22Rv1 (cell line): ENCODE measurements around the gene TLR5.

Experiments
- H3K27ac ChIP-seq: fragments of 450-650 bp; 2 replicates; pipeline ENCODE4 v1.5.1; 2017
- ZFX ChIP-seq: fragments of 450-650 bp; IDR thresholded peaks from 2 replicates; pipeline ENCODE4 v1.6.1; 2017; ENCODE audit warnings: antibody characterized with exemption, borderline replicate concordance
- TF ChIP-seq, protein P1 (sequence below): fragments of 450-650 bp; IDR thresholded peaks from 2 replicates; pipeline ENCODE4 v1.5.1; 2017; ENCODE audit warnings: mild to moderate bottlenecking

TLR5 gene, protein sequence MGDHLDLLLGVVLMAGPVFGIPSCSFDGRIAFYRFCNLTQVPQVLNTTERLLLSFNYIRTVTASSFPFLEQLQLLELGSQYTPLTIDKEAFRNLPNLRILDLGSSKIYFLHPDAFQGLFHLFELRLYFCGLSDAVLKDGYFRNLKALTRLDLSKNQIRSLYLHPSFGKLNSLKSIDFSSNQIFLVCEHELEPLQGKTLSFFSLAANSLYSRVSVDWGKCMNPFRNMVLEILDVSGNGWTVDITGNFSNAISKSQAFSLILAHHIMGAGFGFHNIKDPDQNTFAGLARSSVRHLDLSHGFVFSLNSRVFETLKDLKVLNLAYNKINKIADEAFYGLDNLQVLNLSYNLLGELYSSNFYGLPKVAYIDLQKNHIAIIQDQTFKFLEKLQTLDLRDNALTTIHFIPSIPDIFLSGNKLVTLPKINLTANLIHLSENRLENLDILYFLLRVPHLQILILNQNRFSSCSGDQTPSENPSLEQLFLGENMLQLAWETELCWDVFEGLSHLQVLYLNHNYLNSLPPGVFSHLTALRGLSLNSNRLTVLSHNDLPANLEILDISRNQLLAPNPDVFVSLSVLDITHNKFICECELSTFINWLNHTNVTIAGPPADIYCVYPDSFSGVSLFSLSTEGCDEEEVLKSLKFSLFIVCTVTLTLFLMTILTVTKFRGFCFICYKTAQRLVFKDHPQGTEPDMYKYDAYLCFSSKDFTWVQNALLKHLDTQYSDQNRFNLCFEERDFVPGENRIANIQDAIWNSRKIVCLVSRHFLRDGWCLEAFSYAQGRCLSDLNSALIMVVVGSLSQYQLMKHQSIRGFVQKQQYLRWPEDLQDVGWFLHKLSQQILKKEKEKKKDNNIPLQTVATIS

DNA sequence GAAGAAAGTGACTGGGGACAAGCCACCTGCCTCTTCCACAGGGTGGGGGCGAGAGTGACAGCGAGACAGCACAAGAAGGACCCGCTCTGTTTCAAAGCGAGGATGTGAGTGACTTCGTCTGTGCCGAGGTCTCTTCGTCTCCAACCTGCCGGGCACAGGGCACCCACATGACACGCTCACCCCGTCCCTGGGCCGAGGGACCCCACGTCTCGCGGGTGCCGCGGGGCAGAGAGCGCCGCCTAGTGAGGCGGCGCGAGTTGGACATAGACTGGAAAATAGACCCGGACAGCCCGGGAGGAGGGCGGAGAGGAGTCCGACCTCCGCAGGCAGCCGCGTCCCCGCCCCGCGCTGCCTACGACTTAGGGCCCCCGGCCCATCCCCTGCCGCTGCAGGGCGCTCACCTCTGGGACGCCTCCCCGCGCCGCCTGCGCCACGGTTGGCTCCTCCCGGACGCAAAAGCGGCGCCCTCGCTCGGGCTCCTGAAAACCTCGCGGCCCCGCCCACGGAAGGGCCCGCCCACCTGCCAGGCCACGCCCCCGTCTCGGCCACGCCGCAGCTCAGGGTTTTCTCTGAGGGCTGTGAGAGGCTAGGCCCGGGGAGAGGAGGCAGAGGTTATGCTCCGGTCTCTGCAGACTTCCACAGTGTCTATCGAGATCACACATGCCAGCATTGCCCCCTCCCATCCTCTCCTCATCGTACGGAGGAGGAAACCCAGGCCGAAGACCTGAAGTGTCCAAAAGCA is at the start of gene TLR5:
TSS of gene TLR5 (minus strand) at position 454 of the 742 bp plus-strand sequence. CDS start 30,217 bp downstream, outside the sequence.
- peak within 1 kb of the TSS; percentile 37 for H3K27ac ChIP-seq
- no peak for TF ChIP-seq ZFX
- TF ChIP-seq, protein P1, sequence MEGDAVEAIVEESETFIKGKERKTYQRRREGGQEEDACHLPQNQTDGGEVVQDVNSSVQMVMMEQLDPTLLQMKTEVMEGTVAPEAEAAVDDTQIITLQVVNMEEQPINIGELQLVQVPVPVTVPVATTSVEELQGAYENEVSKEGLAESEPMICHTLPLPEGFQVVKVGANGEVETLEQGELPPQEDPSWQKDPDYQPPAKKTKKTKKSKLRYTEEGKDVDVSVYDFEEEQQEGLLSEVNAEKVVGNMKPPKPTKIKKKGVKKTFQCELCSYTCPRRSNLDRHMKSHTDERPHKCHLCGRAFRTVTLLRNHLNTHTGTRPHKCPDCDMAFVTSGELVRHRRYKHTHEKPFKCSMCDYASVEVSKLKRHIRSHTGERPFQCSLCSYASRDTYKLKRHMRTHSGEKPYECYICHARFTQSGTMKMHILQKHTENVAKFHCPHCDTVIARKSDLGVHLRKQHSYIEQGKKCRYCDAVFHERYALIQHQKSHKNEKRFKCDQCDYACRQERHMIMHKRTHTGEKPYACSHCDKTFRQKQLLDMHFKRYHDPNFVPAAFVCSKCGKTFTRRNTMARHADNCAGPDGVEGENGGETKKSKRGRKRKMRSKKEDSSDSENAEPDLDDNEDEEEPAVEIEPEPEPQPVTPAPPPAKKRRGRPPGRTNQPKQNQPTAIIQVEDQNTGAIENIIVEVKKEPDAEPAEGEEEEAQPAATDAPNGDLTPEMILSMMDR = peak; percentile 99

DNA sequence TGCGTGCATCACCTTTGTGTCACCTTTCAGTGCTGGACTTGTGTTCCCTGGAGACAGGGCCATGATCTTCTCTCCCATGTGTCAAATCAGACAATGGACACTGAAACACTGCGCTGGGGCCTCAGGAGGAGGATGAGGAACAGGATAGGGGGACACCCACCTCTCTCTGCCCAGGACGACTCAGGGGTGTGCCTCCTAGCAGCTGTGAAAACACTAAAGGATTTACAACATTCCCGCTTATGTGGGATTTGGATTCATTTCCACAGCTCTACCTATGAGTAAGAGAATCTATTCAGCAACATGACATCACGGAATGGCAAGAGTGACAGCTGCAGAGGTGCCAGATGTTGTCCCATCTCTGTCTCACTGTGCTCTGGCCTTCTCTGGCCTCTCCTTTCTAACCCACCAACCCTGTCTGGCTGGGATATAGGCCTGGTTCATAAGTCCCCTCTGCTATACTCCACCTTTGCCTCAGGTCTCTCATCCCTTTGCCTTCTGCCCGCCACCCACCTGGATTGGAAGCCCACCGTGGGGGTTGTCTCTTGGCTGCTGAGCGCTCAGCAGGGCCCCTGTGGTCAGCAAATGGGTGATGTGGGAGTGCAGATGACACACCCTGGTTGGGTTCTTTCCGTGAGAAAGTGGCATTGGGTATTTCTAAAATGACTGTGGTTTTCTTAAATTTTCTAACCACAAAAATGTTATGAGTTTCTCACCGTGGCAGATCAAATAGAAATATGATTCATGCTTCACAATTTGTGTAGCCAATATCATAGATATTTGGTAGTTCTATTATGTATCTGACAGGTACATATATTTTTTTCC is 47.1 kb upstream of the TLR5 start:
- TF ChIP-seq, protein P1 = no peak
- no peak for TF ChIP-seq ZFX
- no peak overlapping the region for H3K27ac ChIP-seq

DNA sequence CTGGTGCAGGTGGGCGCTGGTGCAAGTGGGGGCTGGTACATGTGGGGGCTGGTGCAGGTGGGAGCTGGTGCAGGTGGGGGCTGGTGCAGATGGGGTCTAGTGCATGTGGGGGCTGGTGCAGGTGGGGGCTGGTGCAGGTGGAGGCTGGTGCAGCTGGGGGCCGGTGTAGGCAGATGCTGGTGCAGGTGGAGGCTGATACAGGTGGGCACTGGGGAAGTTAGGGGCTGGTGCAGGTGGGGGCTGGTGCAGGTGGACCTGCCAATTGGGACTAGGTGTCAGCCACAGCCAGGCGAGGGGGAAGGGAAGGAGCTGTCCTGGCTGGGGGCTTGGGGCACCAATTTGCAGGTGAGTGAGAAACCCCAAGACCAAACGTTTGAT is 46.5 kb upstream of the TLR5 start:
- no peak overlapping the region for H3K27ac ChIP-seq
- no peak for TF ChIP-seq ZFX
- TF ChIP-seq, protein P1 = no peak

DNA sequence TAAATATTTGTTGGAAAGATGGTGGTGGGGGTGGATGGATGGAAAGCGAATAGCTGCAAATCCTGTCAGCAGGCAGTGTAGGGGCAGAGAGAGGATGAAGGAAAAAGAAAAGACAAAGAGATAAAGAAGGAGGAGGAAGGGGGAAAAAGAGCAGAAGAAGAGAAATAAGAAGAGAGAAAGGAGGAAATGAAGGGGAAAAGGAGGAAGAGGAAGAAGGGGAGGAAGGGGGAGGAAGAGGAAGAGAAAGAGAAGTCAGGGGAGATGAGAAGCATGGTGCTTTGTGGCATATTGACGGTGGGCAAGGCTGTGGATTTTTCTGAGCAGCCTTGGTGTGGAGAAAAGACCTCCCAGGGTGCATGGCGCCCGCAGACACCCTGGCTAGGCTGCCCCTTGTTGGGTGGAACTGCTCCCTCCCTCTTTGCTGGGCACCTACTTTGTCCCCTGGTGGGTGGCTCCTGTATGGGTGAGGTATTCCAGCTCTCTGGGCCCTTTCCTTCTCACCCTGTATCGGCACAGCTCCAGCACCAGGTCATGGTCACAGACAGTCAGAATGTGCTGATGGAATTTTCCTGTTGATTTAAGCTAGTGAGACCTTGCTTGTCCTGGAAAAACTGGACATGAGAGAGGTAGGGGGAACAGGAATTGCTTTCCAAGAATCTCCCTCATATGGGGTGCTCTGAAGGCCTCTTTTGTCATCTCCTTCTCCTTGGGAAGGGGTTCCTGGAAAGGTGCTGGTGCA is 45.7 kb upstream of the TLR5 start:
- H3K27ac ChIP-seq = no peak overlapping the region
- TF ChIP-seq, protein P1 = no peak
- no peak for TF ChIP-seq ZFX

DNA sequence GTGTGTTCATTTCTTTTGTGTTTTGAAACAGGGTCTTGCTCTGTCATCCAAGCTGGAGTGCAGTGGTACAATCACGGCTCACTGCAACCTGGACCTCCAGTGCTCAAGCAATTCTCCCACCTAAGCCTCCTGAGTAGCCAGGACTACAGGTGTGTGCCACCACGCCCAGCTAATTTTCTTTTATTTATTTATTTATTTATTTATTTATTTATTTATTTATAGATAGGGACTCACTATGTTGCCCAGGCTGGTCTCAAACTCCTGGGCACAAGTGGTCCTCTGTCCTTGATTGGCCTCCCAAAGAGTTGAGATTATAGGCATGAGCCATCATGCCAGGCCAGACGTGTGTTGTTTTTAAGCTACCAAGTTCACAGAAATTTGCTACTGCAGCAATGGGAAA is 43.8 kb upstream of the TLR5 start:
- H3K27ac ChIP-seq = no peak overlapping the region
- TF ChIP-seq, protein P1 = no peak
- no peak for TF ChIP-seq ZFX

DNA sequence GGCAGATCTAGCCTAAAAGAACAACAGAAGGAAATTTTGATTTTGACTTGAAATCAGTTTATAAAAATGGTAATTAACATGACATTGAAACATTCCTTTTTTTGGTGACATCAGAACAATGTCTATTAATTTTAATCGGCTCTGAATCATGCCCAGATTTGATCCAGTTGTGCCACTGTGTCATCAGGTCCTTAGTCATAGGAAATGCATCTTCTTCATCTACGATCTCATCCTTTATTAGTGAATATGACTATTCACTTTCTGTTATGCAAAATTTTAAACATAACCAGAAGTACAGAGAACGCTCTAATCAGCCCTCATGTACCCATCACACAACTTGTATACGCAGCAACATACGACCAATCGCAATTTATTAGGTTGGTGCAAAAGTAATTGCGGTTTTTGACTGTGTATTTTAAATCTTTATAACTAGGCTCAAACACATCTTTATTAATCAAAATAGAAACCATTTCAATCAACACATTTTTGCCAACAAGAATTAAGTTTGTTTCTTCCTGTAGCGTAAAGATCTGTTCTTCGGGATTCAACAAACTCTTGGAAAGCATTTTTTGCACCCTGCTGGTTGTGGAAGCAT is 40.3 kb upstream of the TLR5 start:
- TF ChIP-seq, protein P1 = no peak
- no peak for TF ChIP-seq ZFX
- no peak overlapping the region for H3K27ac ChIP-seq
